B cell (primary cell): Measurements from ENCODE around the gene THAP4. TPM values are rescaled to one million over a fixed set of nuclear protein-coding genes. Genes with fewer than 3 reads are reported as not detected.

Experiments used
- ATAC-seq: fragments of 200-7000 bp; cut with Tn5 transposase; one replicate; pipeline ENCODE4 v1.10.0; 2021; ENCODE audit warnings: low read depth, mild to moderate bottlenecking, moderate number of reproducible peaks, moderate library complexity
- CTCF ChIA-PET: fragments of 350-600 bp; sonication (Branson Sonifier 250); formaldehyde crosslinking; loops from one replicate; lab custom pipeline; 2021; ENCODE audit warnings: antibody characterized with exemption, inconsistent platforms; lab: Charles Lee
- POLR2A ChIA-PET: fragments of 350-600 bp; sonication (Branson Sonifier 250); formaldehyde crosslinking; loops from one replicate; lab custom pipeline; 2021; ENCODE audit warnings: antibody characterized with exemption; lab: Charles Lee
- DNase-seq: peaks from one replicate; pipeline ENCODE4 v3.0.0; 2013
- H2AFZ ChIP-seq: 2 replicates; pipeline ENCODE4 v1.6.1; 2012; ENCODE audit warnings: mild to moderate bottlenecking, low read depth, low read length; ENCODE audit not compliant: insufficient read depth, poor library complexity, severe bottlenecking
- H3K27ac ChIP-seq, 2 donors: 1 replicate in 1 of 2; 2 replicates in 1 of 2; pipeline ENCODE4 v1.5.1; 2012 to 2013; ENCODE audit warnings: low read length in 2 of 2, mild to moderate bottlenecking in 2 of 2, moderate library complexity in 1 of 2
- H3K27me3 ChIP-seq, 4 experiments: fragments of 200-600 bp in 1 of 4; sonication (generic) in 1 of 4; replicated peaks in 1 of 4; 1 replicate in 2 of 4; 2 replicates in 2 of 4; pipeline versions ENCODE4 v1.6.1 to v1.7.0; 2013 to 2016; ENCODE audit warnings: low read length in 3 of 4, mild to moderate bottlenecking in 2 of 4, mixed read lengths in 1 of 4, moderate library complexity in 1 of 4; ENCODE audit not compliant: insufficient read depth in 4 of 4, control insufficient read depth in 3 of 4; ENCODE audit errors: control extremely low read depth in 1 of 4
- H3K36me3 ChIP-seq, 2 experiments: replicated peaks in 1 of 2; 1 replicate in 1 of 2; 2 replicates in 1 of 2; pipeline versions ENCODE4 v1.6.1 to v1.7.1; 2013; ENCODE audit warnings: low read length in 1 of 2; ENCODE audit not compliant: insufficient read depth in 2 of 2, control insufficient read depth in 1 of 2; ENCODE audit errors: control extremely low read depth in 1 of 2, extremely low read depth in 1 of 2
- H3K4me1 ChIP-seq, 2 donors: fragments of 200-600 bp in 1 of 2; sonication (generic) in 1 of 2; 1 replicate in 1 of 2; 2 replicates in 1 of 2; pipeline versions ENCODE4 v1.5.1 to v1.6.1; 2013 to 2017; ENCODE audit warnings: low read length in 2 of 2; ENCODE audit not compliant: control insufficient read depth in 2 of 2, insufficient read depth in 2 of 2
- H3K4me2 ChIP-seq: replicated peaks from 2 replicates; pipeline ENCODE3; 2012; ENCODE audit warnings: mild to moderate bottlenecking, low read depth, low read length; ENCODE audit not compliant: poor library complexity, severe bottlenecking
- H3K4me3 ChIP-seq, 5 experiments: fragments of 200-600 bp in 1 of 5; sonication (generic) in 1 of 5; 1 replicate in 3 of 5; 2 replicates in 2 of 5; pipeline versions ENCODE4 v1.5.1 to v1.7.0; 2011 to 2016; ENCODE audit warnings: low read length in 4 of 5, mild to moderate bottlenecking in 4 of 5, low read depth in 2 of 5, control low read depth in 1 of 5, moderate library complexity in 1 of 5; ENCODE audit not compliant: insufficient read depth in 1 of 5; ENCODE audit errors: control extremely low read depth in 1 of 5, extremely low read depth in 1 of 5
- H3K79me2 ChIP-seq: fragments of 200-600 bp; sonication (generic); one replicate; pipeline ENCODE4 v1.6.0; 2016; ENCODE audit warnings: low read length; ENCODE audit not compliant: control insufficient read depth, insufficient read depth
- H3K9ac ChIP-seq: fragments of 200-600 bp; sonication (generic); 2 replicates; pipeline ENCODE4 v1.6.1; 2017; ENCODE audit warnings: mild to moderate bottlenecking, low read length, moderate library complexity
- H3K9me3 ChIP-seq, 3 donors: one replicate each; pipeline versions ENCODE4 v1.6.1 to v1.7.1; 2013; ENCODE audit warnings: low read length in 2 of 3; ENCODE audit not compliant: control insufficient read depth in 2 of 3, insufficient read depth in 1 of 3; ENCODE audit errors: control extremely low read depth in 1 of 3
- H4K20me1 ChIP-seq: 2 replicates; pipeline ENCODE4 v1.6.0; 2012; ENCODE audit warnings: mild to moderate bottlenecking, low read length; ENCODE audit not compliant: insufficient read depth, control insufficient read depth, poor library complexity, severe bottlenecking
- H3K27ac Mint-ChIP-seq: one replicate; pipeline ENCODE4 v1.8.0; 2021; ENCODE audit warnings: mixed read lengths
- H3K27me3 Mint-ChIP-seq: one replicate; pipeline ENCODE4 v1.8.0; 2021; ENCODE audit warnings: mixed read lengths
- H3K4me1 Mint-ChIP-seq: one replicate; pipeline ENCODE4 v1.8.0; 2021; ENCODE audit warnings: mixed read lengths
- H3K4me3 Mint-ChIP-seq: one replicate; pipeline ENCODE4 v1.8.0; 2021; ENCODE audit warnings: mixed read lengths
- H3K9me3 Mint-ChIP-seq: one replicate; pipeline ENCODE4 v1.8.0; 2022; ENCODE audit warnings: mixed read lengths; ENCODE audit not compliant: insufficient read depth
- CTCF ChIP-seq: fragments of 200-600 bp; IDR thresholded peaks from one replicate; pipeline ENCODE4 v1.8.0; 2022; ENCODE audit warnings: antibody characterized with exemption, mild to moderate bottlenecking
- EZH2 ChIP-seq: IDR thresholded peaks from 2 replicates; pipeline ENCODE4 v1.6.1; 2012; ENCODE audit warnings: borderline replicate concordance, low read depth, mild to moderate bottlenecking, moderate library complexity, low read length; ENCODE audit not compliant: insufficient read depth, poor library complexity, severe bottlenecking
- WGBS: methylation state at CpG from one replicate; pipeline ENCODE4 v1.1.5; 2013; ENCODE audit warnings: missing lambda C conversion rate; ENCODE audit not compliant: insufficient coverage; 5-methylcytosine and 5-hydroxymethylcytosine counted together
- intact Hi-C: fragments of 100-400 bp; cut with micrococcal nuclease; formaldehyde crosslinking; loops from one replicate; pipeline ENCODE4 v1.10.0; 2022
- polyA plus RNA-seq: library from polyadenylated mRNA; depleted of rRNA; stranded (reverse); fragments of >200 nt; gene quantifications from 2 replicates; pipeline ENCODE4 v1.2.3, GENCODE V29; 2012
- total RNA-seq, 2 donors: library from RNA; stranded (reverse); fragments of 120-200 nt in 1 of 2; gene quantifications; 1 replicate in 1 of 2; 2 replicates in 1 of 2; pipeline versions ENCODE4 v1.2.3 to v1.2.4, GENCODE V29; 2013 to 2022

THAP4 gene
- total and polyA plus RNA-seq, 2 donors (not counting 1 experiment from before 2014, with no cell fraction given) = 26.5 to 41.0 TPM

GRCh38 chr2:241673189-241673663 lies 36.3 kb upstream of the THAP4 start:
- H2AFZ ChIP-seq = no peak overlapping the region
- WGBS = 89% methylated on average over 8 of the region's 18 CpGs
- H3K36me3 ChIP-seq = peaks cover 0 to 36% of the 10 kb centered on the region in 2 experiments
- H4K20me1 ChIP-seq = no peaks in the 10 kb centered on the region
- no peak overlapping the region for H3K27ac Mint-ChIP-seq
- no peaks in the 10 kb centered on the region for H3K9me3 ChIP-seq
- H3K4me2 ChIP-seq = no peak overlapping the region
- intact Hi-C loops = no loop called here
- H3K9me3 Mint-ChIP-seq = no peaks in the 10 kb centered on the region
- no peaks in the 10 kb centered on the region for H3K79me2 ChIP-seq
- no peaks in the 10 kb centered on the region for H3K4me1 ChIP-seq
- no peaks in the 10 kb centered on the region for H3K27me3 ChIP-seq
- DNase-seq (no peak), ATAC-seq (no peak)
- ChIA-PET CTCF (no interaction called here), POLR2A (no interaction called here)
- H3K27ac ChIP-seq = no peak overlapping the region
- no peaks in the 10 kb centered on the region for H3K4me1 Mint-ChIP-seq
- no peak overlapping the region for H3K4me3 ChIP-seq
- no peak overlapping the region for H3K9ac ChIP-seq
- no peak for TF ChIP-seq CTCF
- TF ChIP-seq EZH2 = no peak
- H3K27me3 Mint-ChIP-seq = no peaks in the 10 kb centered on the region
- no peak overlapping the region for H3K4me3 Mint-ChIP-seq

- Mint-ChIP-seq H3K27me3 (no peaks in the 10 kb centered on the region), H3K27ac (no peak overlapping the region), H3K4me3 (no peak overlapping the region), H3K4me1 (no peaks in the 10 kb centered on the region), H3K9me3 (no peaks in the 10 kb centered on the region)
- CTCF ChIA-PET = no interaction called here
- 93% methylated on average over 42 of the region's 42 CpGs for WGBS
- Histone ChIP-seq H4K20me1 (no peaks in the 10 kb centered on the region), H3K27me3 (no peaks in the 10 kb centered on the region), H3K4me2 (no peak overlapping the region), H2AFZ (no peak overlapping the region), H3K4me3 (no peak overlapping the region), H3K27ac (no peak overlapping the region), H3K79me2 (no peaks in the 10 kb centered on the region), H3K36me3 (peaks cover 0 to 39% of the 10 kb centered on the region in 2 experiments), H3K9ac (no peak overlapping the region), H3K4me1 (no peaks in the 10 kb centered on the region), H3K9me3 (no peaks in the 10 kb centered on the region)
- ATAC-seq (no peak), DNase-seq (no peak)
- POLR2A ChIA-PET = no interaction called here
- TF ChIP-seq CTCF = no peak
- no peak for TF ChIP-seq EZH2
- intact Hi-C loops = no loop called here
These were observed 35.6 kb upstream of the THAP4 start for GRCh38 chr2:241672243-241673188.
